HepG2 (cell line): Measurements from ENCODE around the gene PAK1. TPM values are rescaled to one million over a fixed set of nuclear protein-coding genes. Genes with fewer than 3 reads are reported as not detected.

Experiments used
- ASH2L ChIP-seq: fragments of 300-600, 200-600 bp; sonication (generic); IDR thresholded peaks from 2 replicates; pipeline ENCODE4 v1.7.0; 2017; ENCODE audit warnings: low read depth, mild to moderate bottlenecking, moderate library complexity, mixed read lengths, low read length; ENCODE audit not compliant: insufficient read length
- DR1 ChIP-seq: sonication (generic); formaldehyde crosslinking; IDR thresholded peaks from 2 replicates; pipeline ENCODE4 v1.8.0; 2021; ENCODE audit warnings: mild to moderate bottlenecking, missing genetic modification reagents, inconsistent platforms
- ERF ChIP-seq: IDR thresholded peaks from 2 replicates; pipeline ENCODE4 v1.6.1; 2018; ENCODE audit warnings: missing biosample characterization, missing genetic modification reagents
- ETV6 ChIP-seq: sonication (generic); formaldehyde crosslinking; conservative IDR thresholded peaks from 2 replicates; pipeline ENCODE4 v1.4.0; 2020; ENCODE audit warnings: missing genetic modification reagents
- KAT7 ChIP-seq: IDR thresholded peaks from 2 replicates; pipeline ENCODE4 v1.6.1; 2018; ENCODE audit warnings: borderline replicate concordance, missing compliant biosample characterization
- KDM3A ChIP-seq: IDR thresholded peaks from 2 replicates; pipeline ENCODE4 v1.6.1; 2018; ENCODE audit warnings: low read depth, missing compliant biosample characterization
- MED1 ChIP-seq: sonication (generic); formaldehyde crosslinking; IDR thresholded peaks from 2 replicates; pipeline ENCODE4 v1.4.0; 2020; ENCODE audit warnings: missing genetic modification reagents
- MLLT10 ChIP-seq: sonication (generic); formaldehyde crosslinking; IDR thresholded peaks from 2 replicates; pipeline ENCODE4 v1.4.0; 2020; ENCODE audit warnings: missing genetic modification reagents
- NFIB ChIP-seq: sonication (generic); formaldehyde crosslinking; IDR thresholded peaks from 2 replicates; pipeline ENCODE4 v1.9.0; 2021; ENCODE audit warnings: missing genetic modification reagents, mild to moderate bottlenecking, borderline replicate concordance
- RARG ChIP-seq: sonication (generic); formaldehyde crosslinking; IDR thresholded peaks from 2 replicates; pipeline ENCODE4 v1.4.0; 2020; ENCODE audit warnings: low read depth, mild to moderate bottlenecking, missing genetic modification reagents
- ZNF224 ChIP-seq: sonication (generic); formaldehyde crosslinking; IDR thresholded peaks from 2 replicates; pipeline ENCODE4 v1.5.0; 2020; ENCODE audit warnings: mild to moderate bottlenecking, missing genetic modification reagents
- ZNF274 ChIP-seq: sonication (generic); formaldehyde crosslinking; IDR thresholded peaks from 2 replicates; pipeline ENCODE4 v1.5.1; 2020; ENCODE audit warnings: mild to moderate bottlenecking, missing genetic modification reagents
- ZNF3 ChIP-seq: IDR thresholded peaks from 2 replicates; pipeline ENCODE4 v1.7.0; 2017; ENCODE audit warnings: inconsistent platforms
- ZNF496 ChIP-seq: sonication (generic); formaldehyde crosslinking; IDR thresholded peaks from 2 replicates; pipeline ENCODE4 v1.8.1; 2023; ENCODE audit warnings: mild to moderate bottlenecking, moderate library complexity, missing genetic modification reagents; ENCODE audit not compliant: insufficient replicate concordance
- ZNF510 ChIP-seq: sonication (generic); formaldehyde crosslinking; IDR thresholded peaks from 2 replicates; pipeline ENCODE4 v1.4.0; 2020; ENCODE audit warnings: low read depth, mild to moderate bottlenecking, missing genetic modification reagents
- ZNF713 ChIP-seq: sonication (generic); formaldehyde crosslinking; IDR thresholded peaks from 2 replicates; pipeline ENCODE4 v1.4.0; 2020; ENCODE audit warnings: mild to moderate bottlenecking, missing genetic modification reagents
- ZSCAN21 ChIP-seq: sonication (generic); formaldehyde crosslinking; IDR thresholded peaks from 2 replicates; pipeline ENCODE4 v1.8.0; 2022; ENCODE audit warnings: mild to moderate bottlenecking, missing genetic modification reagents, moderate library complexity, borderline replicate concordance
- polyA plus RNA-seq, 8 experiments: library from polyadenylated mRNA; depleted of rRNA in 3 of 8; stranded (reverse) in 7 of 8; unstranded in 1 of 8; fragments of >200 nt; fragmentation: Illumina TruSeq in 4 of 8; extraction: Trizol in 4 of 8; gene quantifications; 2 replicates each; pipeline versions ENCODE4 v1.2.1 to v1.2.3, GENCODE V29; 2011 to 2016; ENCODE audit warnings: low read depth in 4 of 8, missing spikeins in 1 of 8, mixed read lengths in 1 of 8; ENCODE audit not compliant: insufficient read depth in 1 of 8
- total RNA-seq, 5 experiments: library from RNA; depleted of rRNA; stranded (reverse); fragments of >200 nt; fragmentation: Illumina TruSeq; extraction: Trizol; gene quantifications; 2 replicates each; pipeline ENCODE4 v1.2.3, GENCODE V29; 2016; ENCODE audit warnings: low read depth in 1 of 5
- TF ChIP-seq, protein P1 (sequence below): sonication (generic); formaldehyde crosslinking; IDR thresholded peaks from 2 replicates; pipeline ENCODE4 v1.4.0; 2020; ENCODE audit warnings: missing genetic modification reagents

The PAK1 gene
- total and polyA plus RNA-seq, 2 of the 13 experiments (the other 11 are each of a cell fraction or from before 2014, with no cell fraction given), result 1.5 to 4.3 TPM

DNA sequence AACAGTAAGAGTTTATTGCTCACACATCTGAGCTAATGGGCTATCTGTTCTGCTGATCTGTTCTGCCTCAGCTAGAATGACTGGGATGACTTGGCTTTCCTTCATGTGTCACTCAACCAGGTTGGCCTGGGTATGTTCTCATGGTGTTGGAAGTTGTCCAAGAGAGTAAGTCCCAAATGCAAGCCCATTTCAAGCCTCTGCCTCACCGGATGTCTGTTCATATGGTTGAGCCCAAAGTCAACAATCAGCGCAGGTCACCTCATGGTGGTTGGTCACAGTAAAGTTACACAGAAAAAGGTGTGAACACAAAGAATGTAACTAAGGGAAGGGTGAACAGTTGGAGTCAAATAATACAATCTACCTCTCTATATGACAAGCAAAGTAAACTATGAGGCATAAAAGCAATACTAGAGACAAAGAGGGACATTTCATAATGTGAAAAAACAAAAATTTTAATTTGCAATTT, 174.3 kb downstream of the PAK1 start (continued):
- TF ChIP-seq, protein P1, sequence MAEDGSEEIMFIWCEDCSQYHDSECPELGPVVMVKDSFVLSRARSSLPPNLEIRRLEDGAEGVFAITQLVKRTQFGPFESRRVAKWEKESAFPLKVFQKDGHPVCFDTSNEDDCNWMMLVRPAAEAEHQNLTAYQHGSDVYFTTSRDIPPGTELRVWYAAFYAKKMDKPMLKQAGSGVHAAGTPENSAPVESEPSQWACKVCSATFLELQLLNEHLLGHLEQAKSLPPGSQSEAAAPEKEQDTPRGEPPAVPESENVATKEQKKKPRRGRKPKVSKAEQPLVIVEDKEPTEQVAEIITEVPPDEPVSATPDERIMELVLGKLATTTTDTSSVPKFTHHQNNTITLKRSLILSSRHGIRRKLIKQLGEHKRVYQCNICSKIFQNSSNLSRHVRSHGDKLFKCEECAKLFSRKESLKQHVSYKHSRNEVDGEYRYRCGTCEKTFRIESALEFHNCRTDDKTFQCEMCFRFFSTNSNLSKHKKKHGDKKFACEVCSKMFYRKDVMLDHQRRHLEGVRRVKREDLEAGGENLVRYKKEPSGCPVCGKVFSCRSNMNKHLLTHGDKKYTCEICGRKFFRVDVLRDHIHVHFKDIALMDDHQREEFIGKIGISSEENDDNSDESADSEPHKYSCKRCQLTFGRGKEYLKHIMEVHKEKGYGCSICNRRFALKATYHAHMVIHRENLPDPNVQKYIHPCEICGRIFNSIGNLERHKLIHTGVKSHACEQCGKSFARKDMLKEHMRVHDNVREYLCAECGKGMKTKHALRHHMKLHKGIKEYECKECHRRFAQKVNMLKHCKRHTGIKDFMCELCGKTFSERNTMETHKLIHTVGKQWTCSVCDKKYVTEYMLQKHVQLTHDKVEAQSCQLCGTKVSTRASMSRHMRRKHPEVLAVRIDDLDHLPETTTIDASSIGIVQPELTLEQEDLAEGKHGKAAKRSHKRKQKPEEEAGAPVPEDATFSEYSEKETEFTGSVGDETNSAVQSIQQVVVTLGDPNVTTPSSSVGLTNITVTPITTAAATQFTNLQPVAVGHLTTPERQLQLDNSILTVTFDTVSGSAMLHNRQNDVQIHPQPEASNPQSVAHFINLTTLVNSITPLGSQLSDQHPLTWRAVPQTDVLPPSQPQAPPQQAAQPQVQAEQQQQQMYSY (CRISPR knock-in tag), result no peak
- TF ChIP-seq MED1 (CRISPR knock-in tag), result peak; percentile 60
- no peak for TF ChIP-seq ZNF496
- TF ChIP-seq KAT7 (CRISPR knock-in tag), result no peak
- TF ChIP-seq ZNF3, result no peak
- no peak for TF ChIP-seq ETV6 (CRISPR knock-in tag)
- no peak for TF ChIP-seq DR1 (CRISPR knock-in tag)
- no peak for TF ChIP-seq NFIB (CRISPR knock-in tag)
- TF ChIP-seq ZNF510 (CRISPR knock-in tag), result no peak
- no peak for TF ChIP-seq RARG (CRISPR knock-in tag)
- TF ChIP-seq MLLT10 (CRISPR knock-in tag), result no peak
- no peak for TF ChIP-seq ASH2L
- TF ChIP-seq ZNF713, result no peak
- TF ChIP-seq ZNF224, result no peak
- no peak for TF ChIP-seq ERF
- TF ChIP-seq ZNF274 (CRISPR knock-in tag), result no peak
- no peak for TF ChIP-seq ZSCAN21
- TF ChIP-seq KDM3A (CRISPR knock-in tag), result no peak
- TF ChIP-seq, all 625 proteins: peak for 49
